Suprapubic skin (tissue), 3 donors: ENCODE results near the gene ZNF124.

Source experiments
- POLR2A ChIP-seq, 2 donors: fragments of 450-650 bp; IDR thresholded peaks; one replicate each; pipeline ENCODE4 v1.6.1; 2017; ENCODE audit warnings: antibody characterized with exemption in 2 of 2, mild to moderate bottlenecking in 2 of 2, moderate library complexity in 2 of 2
- TF ChIP-seq, protein P1 (sequence below), 2 donors: fragments of 200-600 bp in 1 of 2; fragments of 450-650 bp in 1 of 2; sonication (generic) in 1 of 2; IDR thresholded peaks; one replicate each; pipeline ENCODE4 v1.5.1; 2016 to 2019; ENCODE audit warnings: antibody characterized with exemption in 2 of 2, mild to moderate bottlenecking in 1 of 2, moderate library complexity in 1 of 2

DNA sequence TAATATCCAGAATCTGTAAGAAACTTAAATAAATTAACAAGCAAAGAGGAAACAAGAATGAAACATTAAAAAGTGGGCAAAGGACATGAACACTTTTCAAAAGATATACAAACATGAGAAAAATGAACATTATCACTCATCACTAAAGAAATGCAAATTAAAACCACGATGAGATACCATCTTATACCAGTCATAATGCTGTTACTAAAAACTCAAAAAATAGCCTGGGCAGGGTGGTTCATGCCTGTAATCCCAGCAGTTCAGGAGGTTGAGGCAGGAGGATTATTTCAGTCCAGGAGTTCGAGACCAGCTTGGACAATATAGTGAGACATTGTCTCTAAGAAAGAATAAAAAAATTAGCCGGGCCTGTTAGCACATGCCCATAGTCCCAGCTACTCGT is 6.1 kb downstream of the ZNF124 start:
- TF ChIP-seq POLR2A (IDR thresholded peaks at IDR 0.05) = no peak
- TF ChIP-seq, protein P1, sequence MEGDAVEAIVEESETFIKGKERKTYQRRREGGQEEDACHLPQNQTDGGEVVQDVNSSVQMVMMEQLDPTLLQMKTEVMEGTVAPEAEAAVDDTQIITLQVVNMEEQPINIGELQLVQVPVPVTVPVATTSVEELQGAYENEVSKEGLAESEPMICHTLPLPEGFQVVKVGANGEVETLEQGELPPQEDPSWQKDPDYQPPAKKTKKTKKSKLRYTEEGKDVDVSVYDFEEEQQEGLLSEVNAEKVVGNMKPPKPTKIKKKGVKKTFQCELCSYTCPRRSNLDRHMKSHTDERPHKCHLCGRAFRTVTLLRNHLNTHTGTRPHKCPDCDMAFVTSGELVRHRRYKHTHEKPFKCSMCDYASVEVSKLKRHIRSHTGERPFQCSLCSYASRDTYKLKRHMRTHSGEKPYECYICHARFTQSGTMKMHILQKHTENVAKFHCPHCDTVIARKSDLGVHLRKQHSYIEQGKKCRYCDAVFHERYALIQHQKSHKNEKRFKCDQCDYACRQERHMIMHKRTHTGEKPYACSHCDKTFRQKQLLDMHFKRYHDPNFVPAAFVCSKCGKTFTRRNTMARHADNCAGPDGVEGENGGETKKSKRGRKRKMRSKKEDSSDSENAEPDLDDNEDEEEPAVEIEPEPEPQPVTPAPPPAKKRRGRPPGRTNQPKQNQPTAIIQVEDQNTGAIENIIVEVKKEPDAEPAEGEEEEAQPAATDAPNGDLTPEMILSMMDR (IDR thresholded peaks at IDR 0.05) = no peak
